ENCODE results near the gene BAX. TPM values are rescaled to one million over a fixed set of nuclear protein-coding genes. Genes with fewer than 3 reads are reported as not detected.
A peak's percentile ranks its signal among the peaks of the same experiment; 100 is the strongest.
"Not testable (repeated sequence)": the region's sequence is repeated elsewhere in the genome, so short reads cannot be mapped to it uniquely, and the experiment has no call there.

Gene BAX
- total RNA-seq, 1 experiment from 2014 or later, result 107 TPM

DNA sequence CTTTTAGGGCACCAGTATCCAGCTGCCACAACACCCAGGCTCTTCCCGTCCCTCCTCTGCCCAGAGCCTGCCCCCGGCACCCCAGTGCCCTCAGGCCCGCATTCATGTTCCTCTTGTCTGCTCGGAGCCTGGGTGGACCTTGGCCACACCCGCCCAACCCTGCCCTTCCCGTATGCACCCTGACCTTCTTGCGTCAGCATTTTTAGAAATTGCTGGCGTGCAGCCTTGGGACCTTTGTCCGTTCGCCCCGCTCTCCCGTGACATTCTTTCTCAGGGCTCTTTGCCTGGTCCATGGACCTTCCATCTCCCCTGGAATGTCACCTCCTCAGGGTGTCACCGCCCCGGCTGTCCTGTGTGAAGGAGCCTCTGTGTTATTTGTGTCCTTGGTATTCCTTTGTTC is 47.0 kb upstream of the BAX start:
- Mint-ChIP-seq H3K36me3 (ENCODE audit: insufficient read depth, unreplicated experiment) (peaks cover 65% of the 10 kb centered on the region), H3K27me3 (ENCODE audit: insufficient read depth, unreplicated experiment) (no peaks in the 10 kb centered on the region), H3K4me3 (ENCODE audit: unreplicated experiment) (peak overlapping the region; percentile 39), H3K27ac (ENCODE audit: unreplicated experiment) (peak overlapping the region; percentile 71), H3K9me3 (ENCODE audit: unreplicated experiment) (no peaks in the 10 kb centered on the region), H3K4me1 (ENCODE audit: low read depth, unreplicated experiment) (peaks cover 11% of the 10 kb centered on the region)
- peaks cover 2% of the 10 kb centered on the region; the same call in 1 of the 2 replicates for H3K36me3 ChIP-seq (ENCODE audit: control insufficient read depth, insufficient read depth, low read length)
- CTCF ChIA-PET, result no interaction called here
- peaks cover 16% of the 10 kb centered on the region for H3K4me1 ChIP-seq
- POLR2A ChIA-PET, result no interaction called here
- peak; percentile 72 to 88 for DNase-seq
- intact Hi-C loops (cut with micrococcal nuclease; ENCODE audit: unreplicated experiment), result no loop called here
- no peaks in the 10 kb centered on the region for H3K27me3 ChIP-seq (replicated peaks; ENCODE audit: control insufficient read depth, insufficient read depth, low read length)
- H3K9me3 ChIP-seq, result no peaks in the 10 kb centered on the region
- BruUV-seq (replicated peaks), result no TSS peak
- TF ChIP-seq, protein P1, sequence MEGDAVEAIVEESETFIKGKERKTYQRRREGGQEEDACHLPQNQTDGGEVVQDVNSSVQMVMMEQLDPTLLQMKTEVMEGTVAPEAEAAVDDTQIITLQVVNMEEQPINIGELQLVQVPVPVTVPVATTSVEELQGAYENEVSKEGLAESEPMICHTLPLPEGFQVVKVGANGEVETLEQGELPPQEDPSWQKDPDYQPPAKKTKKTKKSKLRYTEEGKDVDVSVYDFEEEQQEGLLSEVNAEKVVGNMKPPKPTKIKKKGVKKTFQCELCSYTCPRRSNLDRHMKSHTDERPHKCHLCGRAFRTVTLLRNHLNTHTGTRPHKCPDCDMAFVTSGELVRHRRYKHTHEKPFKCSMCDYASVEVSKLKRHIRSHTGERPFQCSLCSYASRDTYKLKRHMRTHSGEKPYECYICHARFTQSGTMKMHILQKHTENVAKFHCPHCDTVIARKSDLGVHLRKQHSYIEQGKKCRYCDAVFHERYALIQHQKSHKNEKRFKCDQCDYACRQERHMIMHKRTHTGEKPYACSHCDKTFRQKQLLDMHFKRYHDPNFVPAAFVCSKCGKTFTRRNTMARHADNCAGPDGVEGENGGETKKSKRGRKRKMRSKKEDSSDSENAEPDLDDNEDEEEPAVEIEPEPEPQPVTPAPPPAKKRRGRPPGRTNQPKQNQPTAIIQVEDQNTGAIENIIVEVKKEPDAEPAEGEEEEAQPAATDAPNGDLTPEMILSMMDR (IDR thresholded peaks at IDR 0.05; ENCODE audit: insufficient read depth in 1 of 2, low read depth in 1 of 2, low read length in 1 of 2, severe bottlenecking in 1 of 2, unreplicated experiment in 1 of 2), result no peak
- H3K4me3 ChIP-seq (ENCODE audit: low read depth, low read length), result no peak overlapping the region

- H3K27me3 ChIP-seq (replicated peaks; ENCODE audit: control insufficient read depth, insufficient read depth, low read length); intact Hi-C loops (cut with micrococcal nuclease; ENCODE audit: unreplicated experiment); H3K27me3 Mint-ChIP-seq (ENCODE audit: insufficient read depth, unreplicated experiment); DNase-seq; H3K4me3 ChIP-seq (ENCODE audit: low read depth, low read length); POLR2A ChIA-PET; BruUV-seq (replicated peaks); H3K4me3 Mint-ChIP-seq (ENCODE audit: unreplicated experiment); CTCF ChIA-PET; H3K9me3 ChIP-seq; H3K9me3 Mint-ChIP-seq (ENCODE audit: unreplicated experiment); H3K27ac Mint-ChIP-seq (ENCODE audit: unreplicated experiment); H3K36me3 ChIP-seq (ENCODE audit: control insufficient read depth, insufficient read depth, low read length): not testable (repeated sequence)
- H3K36me3 Mint-ChIP-seq (ENCODE audit: insufficient read depth, unreplicated experiment), result peaks cover 77% of the 10 kb centered on the region
- H3K4me1 ChIP-seq, result peaks cover 16% of the 10 kb centered on the region
- peaks cover 11% of the 10 kb centered on the region for H3K4me1 Mint-ChIP-seq (ENCODE audit: low read depth, unreplicated experiment)
Observed at GRCh38 chr19:48909424-48910077, 45.1 kb upstream of the BAX start.

GRCh38 chr19:48910803-48911202 is 43.9 kb upstream of the BAX start:
- POLR2A ChIA-PET, result interaction anchor here (0.7 kb wide), 1 partner anchor 58 kb away, joined by 5 read pairs; no protein-coding TSS in a partner anchor
- TF ChIP-seq, protein P1 (IDR thresholded peaks at IDR 0.05; ENCODE audit: insufficient read depth in 1 of 2, low read depth in 1 of 2, low read length in 1 of 2, severe bottlenecking in 1 of 2, unreplicated experiment in 1 of 2), result no peak
- BruUV-seq (replicated peaks), result no TSS peak
- DNase-seq, result no peak
- Histone ChIP-seq H3K9me3 (no peaks in the 10 kb centered on the region), H3K4me3 (ENCODE audit: low read depth, low read length) (no peak overlapping the region), H3K27me3 (replicated peaks; ENCODE audit: control insufficient read depth, insufficient read depth, low read length) (no peaks in the 10 kb centered on the region), H3K4me1 (peaks cover 16% of the 10 kb centered on the region), H3K36me3 (ENCODE audit: control insufficient read depth, insufficient read depth, low read length) (peaks cover 8% of the 10 kb centered on the region)
- Mint-ChIP-seq H3K9me3 (ENCODE audit: unreplicated experiment) (no peaks in the 10 kb centered on the region), H3K27me3 (ENCODE audit: insufficient read depth, unreplicated experiment) (no peaks in the 10 kb centered on the region), H3K4me3 (ENCODE audit: unreplicated experiment) (no peak overlapping the region), H3K4me1 (ENCODE audit: low read depth, unreplicated experiment) (peaks cover 11% of the 10 kb centered on the region), H3K36me3 (ENCODE audit: insufficient read depth, unreplicated experiment) (peaks cover 66% of the 10 kb centered on the region), H3K27ac (ENCODE audit: unreplicated experiment) (no peak overlapping the region)
- CTCF ChIA-PET, result no interaction called here
- intact Hi-C loops (cut with micrococcal nuclease; ENCODE audit: unreplicated experiment), result no loop called here

Measured in Caco-2 (cell line).